ENCODE measurements around the gene TSHZ2.

GRCh38 chr20:53399592-53400335, 427.6 kb downstream of the TSHZ2 start:
- TF ChIP-seq YY1 (IDR thresholded peaks at IDR 0.05; ENCODE audit: low read depth) (no peak), MAX (IDR thresholded peaks at IDR 0.05) (no peak), REST (IDR thresholded peaks at IDR 0.05; ENCODE audit: low read depth) (no peak), EGR1 (IDR thresholded peaks at IDR 0.05) (no peak), EP300 (IDR thresholded peaks at IDR 0.05; ENCODE audit: borderline replicate concordance) (no peak), RAD21 (IDR thresholded peaks at IDR 0.05; ENCODE audit: low read depth) (no peak), NFIC (IDR thresholded peaks at IDR 0.05) (no peak), ZBTB7A (IDR thresholded peaks at IDR 0.05; ENCODE audit: low read depth) (no peak), CEBPB (IDR thresholded peaks at IDR 0.05) (no peak)

All from Ishikawa (cell line).